HepG2 (cell line): Measurements from ENCODE around the gene DDI2. TPM values are rescaled to one million over a fixed set of nuclear protein-coding genes. Genes with fewer than 3 reads are reported as not detected.

Experiments
- DZIP1 ChIP-seq: sonication (generic); formaldehyde crosslinking; IDR thresholded peaks from 2 replicates; pipeline ENCODE4 v1.5.0; 2020; ENCODE audit warnings: mild to moderate bottlenecking, missing genetic modification reagents
- KIAA2018 ChIP-seq: sonication (generic); formaldehyde crosslinking; IDR thresholded peaks from 2 replicates; pipeline ENCODE4 v1.5.0; 2020; ENCODE audit warnings: mild to moderate bottlenecking, missing genetic modification reagents, borderline replicate concordance
- ZBTB21 ChIP-seq: sonication (generic); formaldehyde crosslinking; IDR thresholded peaks from 2 replicates; pipeline ENCODE4 v1.4.0; 2020; ENCODE audit warnings: missing genetic modification reagents
- ZMYM2 ChIP-seq: sonication (generic); formaldehyde crosslinking; IDR thresholded peaks from 2 replicates; pipeline ENCODE4 v1.8.0; 2022; ENCODE audit warnings: mild to moderate bottlenecking, missing genetic modification reagents
- polyA plus RNA-seq, 8 experiments: library from polyadenylated mRNA; depleted of rRNA in 3 of 8; stranded (reverse) in 7 of 8; unstranded in 1 of 8; fragments of >200 nt; fragmentation: Illumina TruSeq in 4 of 8; extraction: Trizol in 4 of 8; gene quantifications; 2 replicates each; pipeline versions ENCODE4 v1.2.1 to v1.2.3, GENCODE V29; 2011 to 2016; ENCODE audit warnings: low read depth in 4 of 8, missing spikeins in 1 of 8, mixed read lengths in 1 of 8; ENCODE audit not compliant: insufficient read depth in 1 of 8
- total RNA-seq, 5 experiments: library from RNA; depleted of rRNA; stranded (reverse); fragments of >200 nt; fragmentation: Illumina TruSeq; extraction: Trizol; gene quantifications; 2 replicates each; pipeline ENCODE4 v1.2.3, GENCODE V29; 2016; ENCODE audit warnings: low read depth in 1 of 5
- TF ChIP-seq, protein P1 (sequence below): sonication (generic); formaldehyde crosslinking; IDR thresholded peaks from 2 replicates; pipeline ENCODE4 v1.8.1; 2023; ENCODE audit warnings: mild to moderate bottlenecking, inconsistent platforms, moderate library complexity, missing genetic modification reagents, borderline replicate concordance
- TF ChIP-seq, protein P2 (sequence below): sonication (generic); formaldehyde crosslinking; IDR thresholded peaks from 2 replicates; pipeline ENCODE4 v1.9.0; 2021; ENCODE audit warnings: missing genetic modification reagents, borderline replicate concordance
- TF ChIP-seq, protein P3 (sequence below): sonication (generic); formaldehyde crosslinking; IDR thresholded peaks from 2 replicates; pipeline ENCODE4 v1.5.1; 2020; ENCODE audit warnings: mild to moderate bottlenecking, missing genetic modification reagents

DDI2 gene
- total and polyA plus RNA-seq, 2 of the 13 experiments (the other 11 are each of a cell fraction or from before 2014, with no cell fraction given), result 8.5 to 25.7 TPM

DNA sequence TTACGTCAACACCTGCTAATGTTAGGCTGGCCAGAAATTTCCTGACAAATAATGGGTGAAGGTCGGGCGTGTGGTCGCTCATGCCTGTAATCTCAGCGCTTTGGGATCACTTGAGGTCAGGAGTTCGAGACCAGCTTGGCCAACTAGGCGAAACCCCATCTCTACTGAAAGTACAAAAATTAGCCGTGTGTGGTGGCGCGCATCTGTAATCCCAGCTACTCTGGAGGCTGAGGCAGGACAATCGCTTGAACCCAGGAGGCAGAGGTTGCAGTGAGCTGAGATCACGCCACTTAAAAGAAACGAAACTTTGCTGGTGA, 13.3 kb upstream of the DDI2 start (continued):
- TF ChIP-seq KIAA2018 (CRISPR knock-in tag), result peak; percentile 8; the same call in 1 of the 2 replicates
- TF ChIP-seq, protein P1, sequence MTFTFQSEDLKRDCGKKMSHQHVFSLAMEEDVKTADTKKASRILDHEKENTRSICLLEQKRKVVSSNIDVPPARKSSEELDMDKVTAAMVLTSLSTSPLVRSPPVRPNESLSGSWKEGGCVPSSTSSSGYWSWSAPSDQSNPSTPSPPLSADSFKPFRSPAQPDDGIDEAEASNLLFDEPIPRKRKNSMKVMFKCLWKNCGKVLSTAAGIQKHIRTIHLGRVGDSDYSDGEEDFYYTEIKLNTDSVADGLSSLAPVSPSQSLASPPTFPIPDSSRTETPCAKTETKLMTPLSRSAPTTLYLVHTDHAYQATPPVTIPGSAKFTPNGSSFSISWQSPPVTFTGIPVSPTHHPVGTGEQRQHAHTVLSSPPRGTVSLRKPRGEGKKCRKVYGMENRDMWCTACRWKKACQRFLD (CRISPR knock-in tag), result 0 out of 2 replicates have a peak, but pooled peaks have one; percentile 14
- TF ChIP-seq, protein P2, sequence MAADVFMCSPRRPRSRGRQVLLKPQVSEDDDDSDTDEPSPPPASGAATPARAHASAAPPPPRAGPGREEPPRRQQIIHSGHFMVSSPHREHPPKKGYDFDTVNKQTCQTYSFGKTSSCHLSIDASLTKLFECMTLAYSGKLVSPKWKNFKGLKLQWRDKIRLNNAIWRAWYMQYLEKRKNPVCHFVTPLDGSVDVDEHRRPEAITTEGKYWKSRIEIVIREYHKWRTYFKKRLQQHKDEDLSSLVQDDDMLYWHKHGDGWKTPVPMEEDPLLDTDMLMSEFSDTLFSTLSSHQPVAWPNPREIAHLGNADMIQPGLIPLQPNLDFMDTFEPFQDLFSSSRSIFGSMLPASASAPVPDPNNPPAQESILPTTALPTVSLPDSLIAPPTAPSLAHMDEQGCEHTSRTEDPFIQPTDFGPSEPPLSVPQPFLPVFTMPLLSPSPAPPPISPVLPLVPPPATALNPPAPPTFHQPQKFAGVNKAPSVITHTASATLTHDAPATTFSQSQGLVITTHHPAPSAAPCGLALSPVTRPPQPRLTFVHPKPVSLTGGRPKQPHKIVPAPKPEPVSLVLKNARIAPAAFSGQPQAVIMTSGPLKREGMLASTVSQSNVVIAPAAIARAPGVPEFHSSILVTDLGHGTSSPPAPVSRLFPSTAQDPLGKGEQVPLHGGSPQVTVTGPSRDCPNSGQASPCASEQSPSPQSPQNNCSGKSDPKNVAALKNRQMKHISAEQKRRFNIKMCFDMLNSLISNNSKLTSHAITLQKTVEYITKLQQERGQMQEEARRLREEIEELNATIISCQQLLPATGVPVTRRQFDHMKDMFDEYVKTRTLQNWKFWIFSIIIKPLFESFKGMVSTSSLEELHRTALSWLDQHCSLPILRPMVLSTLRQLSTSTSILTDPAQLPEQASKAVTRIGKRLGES (CRISPR knock-in tag), result 0 out of 2 replicates have a peak, but pooled peaks have one; percentile 6
- TF ChIP-seq DZIP1, result 0 out of 2 replicates have a peak, but pooled peaks have one; percentile 5
- TF ChIP-seq ZMYM2 (CRISPR knock-in tag), result peak; percentile 49; the same call in 1 of the 2 replicates
- TF ChIP-seq, protein P3, sequence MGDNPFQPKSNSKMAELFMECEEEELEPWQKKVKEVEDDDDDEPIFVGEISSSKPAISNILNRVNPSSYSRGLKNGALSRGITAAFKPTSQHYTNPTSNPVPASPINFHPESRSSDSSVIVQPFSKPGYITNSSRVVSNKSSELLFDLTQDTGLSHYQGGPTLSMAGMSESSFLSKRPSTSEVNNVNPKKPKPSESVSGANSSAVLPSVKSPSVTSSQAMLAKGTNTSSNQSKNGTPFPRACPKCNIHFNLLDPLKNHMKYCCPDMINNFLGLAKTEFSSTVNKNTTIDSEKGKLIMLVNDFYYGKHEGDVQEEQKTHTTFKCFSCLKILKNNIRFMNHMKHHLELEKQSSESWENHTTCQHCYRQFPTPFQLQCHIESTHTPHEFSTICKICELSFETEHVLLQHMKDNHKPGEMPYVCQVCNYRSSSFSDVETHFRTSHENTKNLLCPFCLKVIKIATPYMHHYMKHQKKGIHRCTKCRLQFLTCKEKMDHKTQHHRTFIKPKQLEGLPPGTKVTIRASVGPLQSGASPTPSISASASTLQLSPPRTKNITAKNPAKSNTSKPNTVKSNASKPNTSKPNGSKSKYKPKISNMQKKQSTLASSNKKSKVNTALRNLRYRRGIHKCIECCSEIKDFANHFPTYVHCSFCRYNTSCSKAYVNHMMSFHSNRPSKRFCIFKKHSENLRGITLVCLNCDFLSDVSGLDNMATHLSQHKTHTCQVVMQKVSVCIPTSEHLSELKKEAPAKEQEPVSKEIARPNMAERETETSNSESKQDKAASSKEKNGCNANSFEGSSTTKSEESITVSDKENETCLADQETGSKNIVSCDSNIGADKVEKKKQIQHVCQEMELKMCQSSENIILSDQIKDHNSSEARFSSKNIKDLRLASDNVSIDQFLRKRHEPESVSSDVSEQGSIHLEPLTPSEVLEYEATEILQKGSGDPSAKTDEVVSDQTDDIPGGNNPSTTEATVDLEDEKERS (CRISPR knock-in tag), result 0 out of 2 replicates have a peak, but pooled peaks have one; percentile 16
- TF ChIP-seq ZBTB21 (CRISPR knock-in tag), result 0 out of 2 replicates have a peak, but pooled peaks have one; percentile 1
